ENCODE measurements around the gene ADISSP.

Gene ADISSP

GRCh38 chr20:3767427-3768341 lies at the start of gene ADISSP:
Gene ADISSP (minus strand): TSS chr20:3767753. CDS start chr20:3760100, 7,653 bp downstream.
- FAIRE-seq: peak; percentile 72

GRCh38 chr20:3815703-3816315 lies 48.3 kb upstream of the ADISSP start:
- no peak for FAIRE-seq

DNA sequence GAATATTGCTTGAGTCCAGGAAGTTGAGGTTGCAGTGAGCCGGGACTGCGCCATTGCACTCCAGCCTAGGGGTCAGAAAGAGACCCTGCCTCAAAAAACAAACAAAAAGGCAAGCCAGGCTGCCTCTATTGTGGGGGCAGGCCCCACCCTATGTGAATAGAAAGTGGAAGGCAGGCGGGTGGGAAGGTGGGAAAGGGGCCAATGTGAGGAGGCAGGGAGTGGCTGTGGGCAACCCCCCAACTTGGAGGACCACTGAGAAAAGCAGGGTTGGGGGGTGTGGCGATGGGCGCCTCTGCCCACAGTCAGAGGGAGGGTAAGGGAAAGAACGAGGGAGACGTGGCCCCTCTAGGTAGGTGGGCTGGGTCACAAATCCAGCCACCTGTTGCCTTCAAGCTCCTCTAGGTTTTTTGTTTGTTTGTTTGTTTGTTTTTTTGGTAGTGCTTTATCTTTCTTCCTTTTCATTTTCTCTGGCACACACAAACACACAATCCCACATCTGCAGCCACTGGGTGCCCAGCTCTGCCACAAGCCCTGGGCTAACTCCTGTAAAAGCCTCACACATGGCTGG lies 47.5 kb upstream of the ADISSP start:
- FAIRE-seq: no peak

DNA sequence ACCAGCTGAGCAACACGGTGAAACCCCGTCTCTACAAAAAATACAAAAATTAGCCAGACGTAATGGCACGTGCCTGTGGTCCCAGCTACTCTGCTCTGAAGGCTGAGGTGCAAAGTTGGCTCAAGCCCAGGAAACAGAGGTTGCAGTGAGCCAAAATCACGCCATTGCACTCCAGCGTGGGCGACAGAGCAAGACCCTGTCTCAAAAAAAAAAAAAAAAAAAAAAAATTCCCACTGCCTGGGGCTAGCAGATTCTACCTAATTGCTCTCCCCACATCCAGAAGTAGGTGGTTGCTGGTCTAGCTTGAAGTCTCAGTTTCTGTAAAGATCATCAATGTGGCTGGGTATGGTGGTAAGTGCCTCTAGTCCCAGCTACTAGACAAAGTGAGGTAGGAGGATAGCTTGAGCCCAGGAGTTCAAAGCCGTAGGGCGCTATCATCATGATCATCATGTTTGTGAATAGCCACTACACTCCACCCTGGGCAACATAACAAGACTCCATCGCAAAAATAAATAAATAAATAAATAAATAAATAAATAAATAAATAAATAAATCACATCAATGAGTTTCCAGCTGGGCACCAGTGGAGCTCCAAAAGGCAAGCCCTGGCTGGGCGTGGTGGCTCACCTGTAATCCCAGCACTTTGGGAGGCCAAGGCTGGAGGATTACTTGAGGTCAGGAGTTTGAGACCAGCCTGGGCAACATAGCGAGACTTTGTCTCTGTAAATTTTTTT lies 46.5 kb upstream of the ADISSP start:
- FAIRE-seq: no peak

DNA sequence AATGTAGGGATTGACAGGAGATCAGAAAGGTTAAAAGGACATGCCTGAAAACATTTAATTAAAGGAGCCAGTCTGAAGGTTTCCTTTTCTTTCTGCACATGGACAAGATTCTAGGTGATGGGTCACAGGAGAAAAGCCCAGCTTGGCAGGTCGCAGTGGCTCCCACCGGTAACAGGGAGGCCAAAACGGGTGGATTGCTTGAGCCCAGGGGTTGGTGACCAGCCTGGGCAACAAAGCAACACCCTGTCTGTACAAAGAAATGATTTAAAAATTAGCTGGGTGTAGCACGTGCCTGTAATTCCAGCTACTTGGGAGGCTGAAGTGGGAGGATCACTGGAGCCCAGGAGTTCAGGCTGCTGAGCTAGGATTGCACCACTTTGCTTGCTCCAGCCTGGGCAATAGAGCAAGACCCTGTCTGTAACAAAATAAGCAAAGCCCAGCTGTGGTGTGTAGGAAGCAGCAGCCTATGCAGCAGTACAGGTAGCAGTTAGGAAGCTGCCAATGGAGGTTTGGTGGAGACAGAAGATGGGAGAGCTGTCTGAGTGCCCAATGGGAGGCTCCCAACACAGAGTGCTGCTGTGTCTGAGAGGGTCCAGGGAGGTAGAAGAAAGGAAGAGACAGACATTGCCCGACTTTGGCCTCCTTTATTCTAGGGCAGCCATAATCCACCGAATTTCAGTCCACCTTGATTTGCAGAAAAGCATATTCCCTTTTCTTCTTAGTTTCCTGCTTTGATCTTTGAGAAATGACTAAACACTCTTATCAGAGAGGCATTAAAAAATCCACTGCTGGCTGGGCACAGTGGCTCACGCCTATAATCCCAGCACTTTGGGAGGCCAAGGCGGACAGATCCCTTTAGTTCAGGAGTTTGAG lies 45.7 kb upstream of the ADISSP start:
- FAIRE-seq: no peak

- no peak for FAIRE-seq
These were observed 44.7 kb upstream of the ADISSP start for GRCh38 chr20:3812259-3812681.

GRCh38 chr20:3811467-3812258 lies 44.1 kb upstream of the ADISSP start:
- peak; percentile 77 for FAIRE-seq

DNA sequence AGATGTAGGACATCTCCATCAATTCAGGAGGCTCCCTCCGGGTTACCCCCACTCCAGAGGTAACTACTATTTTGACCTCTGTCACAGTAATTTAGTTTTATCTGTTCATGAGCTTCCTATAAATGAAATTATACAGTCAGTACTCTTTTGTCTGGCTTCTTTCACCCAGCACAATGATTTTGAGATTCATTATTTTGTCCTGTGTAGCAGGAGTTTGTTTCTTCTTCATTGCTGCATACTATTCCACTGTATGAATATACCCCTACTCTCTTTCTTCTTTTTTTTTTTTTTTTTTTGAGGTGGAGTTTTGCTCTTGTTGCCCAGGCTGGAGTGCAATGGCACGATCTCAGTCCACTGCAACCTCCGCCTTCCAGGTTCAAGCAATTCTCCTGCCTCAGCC lies 41.0 kb upstream of the ADISSP start:
- FAIRE-seq: no peak

- FAIRE-seq: no peak
These were observed 37.2 kb upstream of the ADISSP start for GRCh38 chr20:3804781-3805180.

DNA sequence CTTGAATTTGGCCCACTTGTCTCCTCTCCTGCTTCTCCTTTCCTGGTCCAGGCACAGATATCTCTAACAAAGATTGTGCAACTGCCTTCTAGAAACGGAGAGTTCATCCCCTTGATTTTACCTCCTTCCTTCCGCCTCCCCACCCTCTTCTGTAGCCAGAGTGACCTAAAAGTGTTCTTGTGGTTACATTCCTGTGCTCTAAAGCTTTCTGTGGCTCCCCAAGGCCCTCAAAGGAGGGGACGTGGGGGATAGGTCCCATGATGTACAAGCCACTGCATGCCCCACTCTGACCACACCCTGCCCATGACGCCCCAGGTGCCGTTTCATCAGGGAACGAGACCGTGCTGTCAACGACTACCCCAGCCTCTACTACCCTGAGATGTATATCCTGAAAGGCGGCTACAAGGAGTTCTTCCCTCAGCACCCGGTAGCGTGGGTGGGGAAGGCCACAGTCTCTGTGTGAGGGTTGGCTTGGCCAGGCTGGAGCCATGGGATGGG lies 36.8 kb upstream of the ADISSP start:
- FAIRE-seq: no peak

DNA sequence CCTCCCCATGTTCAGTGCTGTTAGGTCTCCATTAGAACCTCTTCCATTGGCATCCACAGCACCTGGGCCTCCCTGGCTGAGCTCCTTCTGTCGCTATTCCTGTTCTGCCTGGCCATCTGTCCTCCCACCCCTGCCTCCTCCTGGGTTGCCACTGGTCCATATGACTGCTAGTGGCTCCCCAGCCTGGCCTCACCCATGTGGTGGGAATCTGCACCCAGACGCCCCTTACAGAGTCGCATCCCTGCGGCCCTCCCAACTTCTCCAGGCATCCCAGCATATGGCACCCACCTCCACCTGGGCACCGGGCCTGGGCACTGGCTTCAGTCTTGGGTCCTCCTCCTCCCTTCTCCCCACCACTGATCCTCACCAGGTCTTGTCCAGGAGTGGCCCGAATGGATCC lies 36.3 kb upstream of the ADISSP start:
- FAIRE-seq: no peak

DNA sequence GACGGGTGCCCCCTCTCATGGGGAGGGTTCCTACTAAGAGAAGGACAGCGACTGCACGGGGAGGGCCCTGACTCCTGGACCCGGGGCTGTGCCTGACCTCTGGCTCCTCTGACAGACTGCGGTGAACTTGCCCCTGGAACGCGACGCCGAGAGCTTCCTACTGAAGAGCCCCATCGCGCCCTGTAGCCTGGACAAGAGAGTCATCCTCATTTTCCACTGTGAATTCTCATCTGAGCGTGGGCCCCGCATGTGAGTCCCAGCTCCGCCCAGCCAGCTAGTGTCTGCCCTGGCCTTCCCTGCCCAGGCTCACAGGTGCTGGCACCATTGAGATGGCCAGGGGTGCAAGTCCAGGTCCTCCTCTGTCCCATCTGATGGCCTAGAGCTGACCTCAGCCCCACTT lies 35.7 kb upstream of the ADISSP start:
- no peak for FAIRE-seq

DNA sequence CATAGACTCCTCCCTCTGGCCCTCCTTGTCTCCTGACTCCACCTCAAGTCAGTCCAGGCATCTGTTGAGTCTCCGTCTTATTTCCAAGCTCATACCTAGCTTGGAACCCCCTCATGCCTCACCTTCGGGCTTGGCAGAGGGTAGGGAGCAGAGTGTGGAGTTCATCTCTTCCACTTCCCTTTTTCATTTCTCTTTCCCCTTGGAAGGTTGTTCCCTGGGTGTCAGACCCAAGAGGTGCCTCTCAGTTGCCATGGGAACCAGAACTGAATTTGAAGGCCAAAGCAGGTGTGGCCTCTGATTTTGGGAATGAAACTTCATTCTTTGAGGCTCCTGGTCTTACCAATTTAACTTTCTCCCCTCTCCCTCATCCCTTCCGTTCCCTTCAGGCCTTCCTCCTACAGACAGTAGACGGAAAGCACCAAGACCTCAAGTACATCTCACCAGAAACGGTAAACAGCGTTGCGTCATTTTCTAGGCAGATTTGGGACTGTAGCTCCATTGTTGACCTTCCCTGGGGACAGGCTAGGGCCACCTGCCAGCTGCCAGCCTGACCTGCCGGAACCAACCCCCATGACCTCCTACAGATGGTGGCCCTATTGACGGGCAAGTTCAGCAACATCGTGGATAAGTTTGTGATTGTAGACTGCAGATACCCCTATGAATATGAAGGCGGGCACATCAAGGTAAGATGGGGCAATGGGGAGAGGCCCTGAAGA lies 35.1 kb upstream of the ADISSP start:
- no peak for FAIRE-seq

- FAIRE-seq: no peak
These were observed 34.3 kb upstream of the ADISSP start for GRCh38 chr20:3801846-3802245.

- no peak for FAIRE-seq
These were observed 33.7 kb upstream of the ADISSP start for GRCh38 chr20:3801299-3801698.

GRCh38 chr20:3800878-3801260 lies 33.3 kb upstream of the ADISSP start:
- FAIRE-seq: no peak

- no peak for FAIRE-seq
These were observed 32.8 kb upstream of the ADISSP start for GRCh38 chr20:3800256-3800877.

DNA sequence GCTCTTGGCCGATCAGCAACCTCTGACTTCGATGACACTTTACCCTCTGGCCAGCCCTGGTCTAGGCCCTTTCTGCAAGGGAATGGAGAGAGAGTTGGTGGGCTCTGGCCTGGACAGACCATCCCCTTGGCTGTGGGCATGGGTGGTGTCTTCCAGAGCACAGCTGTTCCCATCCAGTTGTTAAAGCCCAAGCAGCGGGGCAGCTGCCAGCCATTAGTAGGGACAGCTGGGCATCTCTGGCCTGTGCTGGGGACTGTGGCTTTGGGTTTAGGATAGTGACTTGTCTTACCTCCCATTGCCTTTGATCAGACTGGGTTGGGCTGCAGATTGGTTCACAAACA lies 31.3 kb upstream of the ADISSP start:
- no peak for FAIRE-seq

GRCh38 chr20:3798373-3798768 lies 30.8 kb upstream of the ADISSP start:
- FAIRE-seq: no peak
